Fibroblast of mammary gland (primary cell): ENCODE measurements around the gene E2F8.

Experiments used
- DNase-seq: peaks from one replicate; pipeline ENCODE4 v3.0.0-alpha.2; 2010; ENCODE audit warnings: low read depth
- H3K4me3 ChIP-seq: 2 replicates; pipeline ENCODE4 v1.5.1; 2011; ENCODE audit warnings: low read depth, mild to moderate bottlenecking, low read length, moderate library complexity; ENCODE audit not compliant: control insufficient read depth
- TF ChIP-seq, protein P1 (sequence below): conservative IDR thresholded peaks from 2 replicates; pipeline ENCODE4 v1.5.1; 2011; ENCODE audit warnings: low read depth, low read length, inconsistent platforms; ENCODE audit not compliant: control insufficient read depth, insufficient read depth

Gene E2F8

DNA sequence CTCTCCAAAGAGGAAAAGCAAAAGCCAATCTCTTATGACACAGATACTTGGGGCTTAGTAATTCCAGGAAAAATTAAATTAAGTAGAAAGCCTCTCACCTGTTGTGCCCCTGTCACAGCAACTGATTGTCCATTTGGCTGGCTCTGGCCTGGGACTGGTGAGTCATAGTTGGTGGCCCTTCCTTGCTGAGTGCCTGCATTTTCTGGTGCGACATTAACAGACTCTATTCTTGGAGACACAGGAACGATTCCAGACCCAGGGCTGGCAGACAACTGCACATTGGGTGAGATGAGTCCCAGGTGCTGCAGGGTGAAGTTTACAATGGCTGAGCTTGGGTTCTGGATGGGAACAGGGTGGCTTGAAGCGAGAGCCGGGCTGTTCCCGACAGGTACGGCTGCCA, 15.6 kb downstream of the E2F8 start:
- TF ChIP-seq, protein P1, sequence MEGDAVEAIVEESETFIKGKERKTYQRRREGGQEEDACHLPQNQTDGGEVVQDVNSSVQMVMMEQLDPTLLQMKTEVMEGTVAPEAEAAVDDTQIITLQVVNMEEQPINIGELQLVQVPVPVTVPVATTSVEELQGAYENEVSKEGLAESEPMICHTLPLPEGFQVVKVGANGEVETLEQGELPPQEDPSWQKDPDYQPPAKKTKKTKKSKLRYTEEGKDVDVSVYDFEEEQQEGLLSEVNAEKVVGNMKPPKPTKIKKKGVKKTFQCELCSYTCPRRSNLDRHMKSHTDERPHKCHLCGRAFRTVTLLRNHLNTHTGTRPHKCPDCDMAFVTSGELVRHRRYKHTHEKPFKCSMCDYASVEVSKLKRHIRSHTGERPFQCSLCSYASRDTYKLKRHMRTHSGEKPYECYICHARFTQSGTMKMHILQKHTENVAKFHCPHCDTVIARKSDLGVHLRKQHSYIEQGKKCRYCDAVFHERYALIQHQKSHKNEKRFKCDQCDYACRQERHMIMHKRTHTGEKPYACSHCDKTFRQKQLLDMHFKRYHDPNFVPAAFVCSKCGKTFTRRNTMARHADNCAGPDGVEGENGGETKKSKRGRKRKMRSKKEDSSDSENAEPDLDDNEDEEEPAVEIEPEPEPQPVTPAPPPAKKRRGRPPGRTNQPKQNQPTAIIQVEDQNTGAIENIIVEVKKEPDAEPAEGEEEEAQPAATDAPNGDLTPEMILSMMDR, result no peak
- no peak for DNase-seq
- H3K4me3 ChIP-seq, result no peak overlapping the region

DNA sequence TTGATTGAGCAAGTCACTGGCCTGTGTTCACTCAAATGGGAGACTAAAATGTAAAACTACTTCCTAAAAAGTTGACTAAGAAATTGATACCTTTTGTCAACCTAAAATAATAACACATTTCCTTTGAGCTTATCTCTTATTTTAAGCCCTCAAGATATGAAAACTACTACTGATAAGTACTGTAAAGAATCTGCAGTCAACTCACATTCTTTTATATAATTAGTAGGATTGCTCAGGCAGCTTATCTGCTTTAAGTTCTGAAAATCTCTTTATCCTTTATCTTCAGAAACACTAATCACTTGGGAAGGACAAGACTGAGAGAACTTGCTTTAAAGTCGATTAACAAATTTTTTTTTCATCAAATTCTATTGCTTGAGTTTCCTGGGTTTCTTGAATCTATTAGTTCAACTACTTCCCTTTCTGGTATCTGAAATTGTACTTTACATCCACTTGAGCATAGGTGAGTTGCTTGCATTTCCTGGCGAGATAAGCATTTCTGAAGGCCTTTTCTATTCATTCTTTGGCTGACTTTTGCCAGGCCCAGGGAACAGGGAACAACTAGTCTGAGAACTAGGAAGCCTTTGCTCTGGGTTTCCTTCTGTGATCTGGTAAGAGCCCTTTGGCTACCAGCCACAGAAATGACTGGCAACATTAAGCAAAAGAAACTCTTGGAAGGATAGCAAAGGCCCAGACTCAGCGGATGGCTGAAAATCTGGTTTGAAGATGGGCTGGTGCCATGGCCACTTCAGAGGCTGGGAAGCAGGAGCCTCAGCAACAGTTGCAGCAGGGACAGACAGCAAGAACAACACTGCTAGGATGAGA, 19.6 kb downstream of the E2F8 start:
- H3K4me3 ChIP-seq, result no peak overlapping the region
- no peak for DNase-seq
- TF ChIP-seq, protein P1, result no peak

DNA sequence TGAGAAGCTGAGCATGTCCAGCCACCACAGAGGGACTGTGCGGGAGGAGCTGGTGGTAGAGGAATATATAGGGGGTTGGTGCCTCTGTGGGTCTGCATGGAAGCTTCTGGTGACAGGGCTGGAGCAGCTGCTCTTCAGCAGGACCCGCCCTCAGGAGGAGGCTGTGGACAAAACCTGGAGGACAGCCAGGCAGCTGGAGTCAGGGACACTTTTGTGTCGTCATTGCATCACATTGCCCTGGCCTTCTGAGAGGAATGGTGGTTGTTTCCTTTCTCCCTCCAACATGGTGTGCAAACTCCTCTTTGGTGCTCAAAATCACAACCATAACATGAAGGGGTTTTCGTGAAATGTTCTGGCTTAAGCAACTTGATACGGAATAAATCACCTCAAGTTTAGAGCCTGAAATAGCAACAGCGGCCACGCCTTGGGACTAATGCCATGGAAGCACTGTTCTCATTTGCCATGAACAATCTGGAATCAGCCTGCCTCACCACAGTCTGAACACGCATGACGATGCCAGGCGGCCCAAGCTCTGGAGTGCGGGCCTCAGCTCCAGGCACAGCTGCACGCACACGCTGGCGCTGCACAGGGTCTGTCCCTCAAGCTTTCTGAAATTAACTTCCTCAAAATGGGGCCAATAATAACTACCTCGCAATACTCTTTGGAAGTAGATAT, 21.8 kb downstream of the E2F8 start:
- H3K4me3 ChIP-seq, result no peak overlapping the region
- TF ChIP-seq, protein P1, result no peak
- DNase-seq, result peak; percentile 33

DNA sequence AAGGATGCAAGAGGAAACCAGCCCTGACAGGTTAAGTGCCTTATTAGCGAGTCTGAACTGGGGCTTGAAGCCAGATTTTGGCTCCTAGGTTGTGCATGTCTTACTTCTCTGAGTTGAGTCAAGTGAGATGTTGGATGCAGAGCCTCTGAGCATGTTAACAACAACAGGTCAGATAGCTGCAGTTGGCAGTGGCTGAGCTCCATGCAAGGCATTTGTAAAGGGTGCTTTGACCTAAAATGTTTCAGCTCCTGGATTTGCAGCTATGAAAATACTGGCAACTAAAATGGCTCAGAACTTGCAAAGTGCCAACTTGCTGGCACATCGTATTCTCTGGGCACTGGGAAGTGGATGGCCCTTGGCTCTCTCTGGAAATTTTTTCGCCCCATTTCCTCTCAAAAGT, 22.5 kb downstream of the E2F8 start:
- DNase-seq, result no peak

DNA sequence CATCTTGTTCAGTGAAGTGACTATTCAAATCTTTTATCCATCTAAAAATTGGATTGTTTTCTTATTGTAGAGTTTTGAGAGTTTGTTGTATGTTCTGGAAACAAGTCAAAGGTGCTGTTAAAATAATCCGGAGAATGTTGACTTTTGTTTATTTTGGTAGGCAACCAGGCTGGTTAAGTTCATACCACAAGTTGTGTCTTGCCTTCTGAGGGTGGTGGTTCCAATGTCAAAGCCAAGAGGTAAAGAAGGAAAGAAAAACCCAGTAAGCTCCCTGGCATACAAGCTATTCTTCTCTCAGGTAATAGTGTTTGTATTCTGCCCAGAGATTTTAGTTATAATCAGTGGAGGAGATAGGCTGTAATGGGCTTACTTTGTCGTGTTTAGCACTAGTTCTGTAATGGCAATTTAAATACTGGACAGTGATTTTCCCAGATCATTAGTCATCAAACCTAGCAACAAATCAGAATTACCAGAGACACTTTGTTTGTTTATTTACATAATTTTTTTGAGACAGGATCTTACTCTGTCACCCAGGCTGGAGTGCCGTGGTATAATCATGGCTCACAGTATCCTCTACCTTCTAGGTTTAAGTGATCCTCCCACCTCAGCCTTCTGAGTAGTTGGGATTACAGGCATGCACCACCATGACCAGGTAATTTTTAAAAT, 23.9 kb downstream of the E2F8 start:
- no peak for DNase-seq
- TF ChIP-seq, protein P1, result no peak

More for the DNA sequence above, 22.5 kb downstream of the E2F8 start:
- TF ChIP-seq, protein P1, result no peak
- H3K4me3 ChIP-seq, result no peak overlapping the region

DNA sequence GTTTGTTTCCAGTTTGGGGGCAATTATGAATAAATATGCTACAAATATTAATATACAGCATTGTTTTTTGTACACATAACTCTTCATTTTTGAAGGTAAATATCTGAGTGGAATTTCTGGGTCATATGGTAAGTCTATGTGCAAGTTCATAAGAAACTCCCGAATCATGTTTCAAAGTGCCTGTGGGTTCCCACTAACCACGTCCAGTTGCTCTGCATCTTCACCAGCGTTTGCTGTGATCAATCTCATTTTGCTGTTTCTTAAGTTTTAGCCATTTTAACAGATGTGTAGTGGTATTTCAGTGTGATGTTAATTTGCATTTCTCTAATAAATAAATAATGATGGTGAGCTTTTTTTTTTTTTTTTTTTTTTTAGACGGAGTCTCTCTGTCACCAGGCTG, 24.7 kb downstream of the E2F8 start:
- TF ChIP-seq, protein P1, result no peak
- H3K4me3 ChIP-seq, result no peak overlapping the region
- DNase-seq, result no peak

More for the DNA sequence above, 23.9 kb downstream of the E2F8 start:
- H3K4me3 ChIP-seq, result no peak overlapping the region
